GM19240 (cell line): Measurements from ENCODE around the gene TRAPPC2L.
"Not testable (repeated sequence)": the region's sequence is repeated elsewhere in the genome, so short reads cannot be mapped to it uniquely, and the experiment has no call there.

Source experiments
- DNase-seq: peaks from one replicate; pipeline ENCODE4 v3.0.0; 2011; ENCODE audit warnings: low spot score; ENCODE audit not compliant: insufficient read length

Gene TRAPPC2L

DNA sequence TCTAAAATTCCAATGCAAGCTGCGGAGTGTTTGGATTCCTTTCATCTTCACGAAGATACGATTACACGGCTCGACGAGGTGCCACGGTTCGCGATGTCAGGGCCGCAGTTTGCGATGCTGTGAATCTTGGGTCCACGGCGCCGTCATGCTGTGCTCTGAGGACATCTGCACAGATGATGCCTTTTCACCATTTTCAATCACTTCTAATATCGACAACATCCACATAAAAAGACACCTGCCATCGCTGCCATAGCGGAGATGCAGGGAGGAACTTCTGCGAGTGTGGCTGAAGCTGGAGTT is 38.4 kb upstream of the TRAPPC2L start:
- no peak for DNase-seq

DNA sequence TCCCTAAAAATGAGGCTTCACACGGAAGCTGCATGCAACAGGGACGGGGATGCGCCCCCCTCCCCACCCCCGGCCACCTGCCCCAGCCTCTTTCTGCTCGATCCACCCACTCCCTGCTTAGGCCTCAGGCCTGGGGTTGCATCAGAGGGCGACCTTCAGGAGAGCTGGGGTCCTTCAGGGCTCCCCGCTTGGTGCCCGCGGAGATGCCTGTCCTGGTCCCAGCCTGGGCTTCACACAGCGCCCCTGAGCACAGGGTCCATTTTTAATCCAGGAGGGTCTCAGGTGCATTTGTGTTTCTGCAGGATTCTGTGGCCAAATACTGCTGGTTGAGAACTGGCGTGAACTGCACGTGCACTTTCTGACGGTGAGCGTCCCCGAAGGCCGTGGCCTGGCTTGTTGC is 37.8 kb upstream of the TRAPPC2L start:
- no peak for DNase-seq

DNA sequence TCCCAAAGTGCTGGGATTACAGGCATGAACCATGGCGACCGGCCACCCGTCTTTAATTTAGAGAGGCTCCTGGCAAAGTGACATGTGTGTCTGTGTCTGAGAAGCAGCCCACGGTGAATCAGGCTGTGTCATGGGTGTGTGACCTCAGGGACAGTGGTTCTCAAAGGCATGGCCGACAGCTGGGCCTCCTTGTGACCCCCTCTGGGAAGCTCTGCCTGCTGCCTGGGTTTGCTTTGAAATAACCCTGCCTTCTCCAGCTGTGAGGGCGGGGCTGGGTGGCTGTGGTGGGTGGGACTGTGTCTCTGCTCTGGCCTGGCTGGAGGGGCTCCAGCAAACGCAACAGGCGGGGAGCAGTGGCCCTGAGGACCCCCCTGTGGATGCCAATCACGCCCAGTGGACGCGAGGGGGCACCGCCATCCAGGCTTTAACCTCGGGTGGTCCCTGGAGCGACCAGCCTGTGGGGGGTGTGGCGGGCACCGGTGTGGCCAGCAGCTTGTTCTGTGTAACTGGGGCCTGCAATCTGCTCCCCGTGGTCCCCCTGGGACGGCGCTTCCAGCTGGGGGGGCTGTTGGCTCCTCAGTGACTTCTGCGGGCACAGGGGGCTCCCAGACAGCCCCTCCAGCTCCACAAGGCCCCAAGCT is 36.4 kb upstream of the TRAPPC2L start:
- no peak for DNase-seq

DNA sequence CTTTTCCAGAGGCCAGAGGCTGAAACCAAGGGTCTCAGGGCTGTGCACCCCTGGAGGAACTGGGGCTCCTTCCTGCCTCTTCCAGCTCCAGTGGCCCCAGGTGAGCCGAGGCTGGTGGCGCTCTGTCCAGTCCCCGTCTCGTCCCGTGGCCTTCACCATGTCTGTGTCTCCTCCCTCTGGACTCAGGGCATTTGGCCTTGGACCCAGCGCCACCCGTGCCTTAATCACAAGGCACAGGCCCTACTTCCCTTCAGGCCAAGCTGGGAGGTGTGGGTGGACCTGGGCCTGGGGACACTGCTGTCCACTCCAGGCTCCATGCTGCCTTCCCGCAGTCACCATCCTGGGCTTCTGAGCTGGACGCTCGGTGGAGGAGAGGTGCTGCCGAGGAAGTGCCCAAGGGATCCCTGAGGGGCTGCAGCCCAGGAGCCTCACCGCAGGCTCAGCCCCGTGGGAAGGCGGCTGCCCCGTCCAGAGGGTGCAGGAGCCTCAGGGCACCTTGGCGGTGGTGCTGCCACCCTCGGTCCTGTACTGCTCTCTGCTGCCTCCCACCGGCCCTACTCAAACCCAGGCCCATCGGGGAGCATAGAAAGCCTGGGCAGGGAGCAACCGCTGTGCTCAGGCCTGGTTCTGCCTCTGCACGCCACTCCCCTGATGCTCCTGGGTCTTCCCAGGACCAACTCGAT is 35.6 kb upstream of the TRAPPC2L start:
- DNase-seq: no peak

DNA sequence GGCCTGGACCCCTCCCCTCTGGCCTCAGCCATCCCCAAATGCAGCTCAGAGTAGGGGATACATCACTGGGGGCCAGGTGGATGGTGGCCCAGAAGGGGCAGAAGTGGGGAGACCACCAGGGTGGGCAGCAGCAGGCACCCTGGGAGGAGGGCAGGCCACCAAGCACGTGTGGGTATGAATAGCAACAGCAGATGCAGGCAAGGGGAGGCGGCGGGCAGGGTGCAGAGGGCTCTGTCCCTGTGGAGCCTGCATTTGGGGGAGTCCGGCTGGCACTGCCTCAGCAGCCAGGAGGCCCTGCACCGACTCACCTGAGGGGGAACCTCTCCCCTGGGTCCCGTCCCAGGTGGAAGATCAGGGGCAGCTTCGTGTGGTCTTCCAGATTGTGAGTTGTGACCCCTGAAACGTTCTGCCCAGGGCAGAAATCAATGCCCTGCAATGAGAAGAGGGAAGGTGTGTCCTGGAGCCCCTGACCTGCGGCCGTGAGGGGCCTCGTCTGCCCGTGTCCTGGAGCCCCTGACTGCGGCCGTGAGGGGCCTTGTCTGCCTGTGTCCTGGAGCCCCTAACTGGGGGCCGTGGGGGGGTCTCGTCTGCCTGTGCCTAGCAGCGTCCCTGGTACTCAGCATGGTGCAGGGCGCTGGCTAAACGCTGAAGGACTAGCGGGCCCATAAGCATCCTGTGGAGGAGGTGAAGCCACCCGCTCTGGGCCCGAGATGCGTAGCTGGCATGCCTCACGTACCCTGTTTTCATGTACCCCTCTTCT is 34.5 kb upstream of the TRAPPC2L start:
- no peak for DNase-seq

DNA sequence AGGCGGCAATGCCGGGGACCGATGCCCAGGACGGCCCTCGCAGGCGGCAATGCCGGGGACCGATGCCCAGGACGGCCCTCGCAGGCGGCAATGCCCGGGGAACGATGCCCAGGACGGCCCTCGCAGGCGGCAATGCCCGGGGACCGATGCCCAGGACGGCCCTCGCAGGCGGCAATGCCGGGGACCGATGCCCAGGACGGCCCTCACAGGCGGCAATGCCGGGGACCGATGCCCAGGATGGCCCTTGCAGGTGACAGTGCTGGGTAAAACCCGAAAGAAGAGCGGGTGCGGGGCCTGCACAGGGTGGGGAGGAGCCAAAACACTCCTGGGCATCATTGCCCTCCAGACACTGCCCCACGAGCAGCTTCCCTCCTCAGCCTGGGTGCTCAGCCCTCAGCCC is 33.3 kb upstream of the TRAPPC2L start:
- not testable (repeated sequence) for DNase-seq

DNA sequence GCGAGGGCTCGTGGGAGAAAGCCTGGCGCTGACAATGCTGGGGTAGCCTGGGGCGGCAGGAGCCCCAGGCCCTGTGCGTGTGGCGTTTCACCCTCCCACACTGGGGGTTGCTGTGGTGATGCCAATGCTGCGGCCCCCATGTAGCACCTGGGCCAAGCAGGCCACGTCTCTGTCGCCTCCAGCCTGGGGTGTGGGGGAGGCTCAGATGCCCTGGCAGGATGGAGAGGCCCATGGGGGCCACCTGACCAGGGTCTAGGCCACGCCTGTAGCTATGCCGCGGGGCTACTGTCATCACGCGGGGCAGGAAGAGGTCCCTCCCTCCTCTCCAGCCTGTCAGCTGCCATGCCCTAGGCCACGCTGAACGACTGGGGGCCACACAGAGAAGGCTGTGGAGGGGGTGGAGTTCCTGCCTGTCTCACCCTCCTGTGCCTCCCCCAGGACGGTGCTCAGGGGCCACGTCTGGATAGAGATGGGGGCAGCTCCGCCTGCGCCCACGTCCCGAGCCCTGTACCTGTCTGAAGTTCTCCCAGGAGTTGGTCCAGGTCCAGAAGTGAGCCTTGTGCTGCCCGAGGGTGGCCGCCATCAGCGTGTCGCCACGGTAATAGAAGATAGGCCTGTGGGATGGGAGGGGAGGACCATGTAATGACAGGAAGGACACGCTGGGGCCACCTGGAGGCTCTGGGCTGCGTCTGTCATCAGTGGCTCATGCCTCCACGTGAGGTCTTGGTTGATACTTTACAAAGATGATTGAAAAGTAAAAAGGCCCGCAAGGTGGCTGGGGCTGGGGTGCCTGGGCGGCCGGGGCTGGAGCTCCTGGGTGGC is 32.5 kb upstream of the TRAPPC2L start:
- no peak for DNase-seq

DNA sequence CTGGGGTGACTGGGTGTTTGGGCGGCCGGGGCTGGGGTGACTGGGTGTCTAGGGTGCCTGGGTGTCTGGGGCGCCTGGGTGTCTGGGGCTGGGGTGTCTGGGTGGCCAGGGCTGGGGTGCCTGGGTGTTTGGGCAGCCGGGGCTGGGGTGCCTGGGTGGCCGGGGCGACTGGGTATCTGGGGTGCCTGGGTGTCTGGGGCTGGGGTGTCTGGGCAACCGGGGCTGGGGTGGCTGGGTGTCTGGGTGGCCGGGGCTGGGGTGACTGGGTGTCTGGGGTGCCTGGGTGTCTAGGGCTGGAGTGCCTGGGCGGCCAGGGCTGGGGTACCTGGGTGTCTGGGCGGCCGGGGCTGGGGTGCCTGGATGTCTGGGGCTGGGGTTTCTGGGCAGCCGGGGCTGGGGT is 31.8 kb upstream of the TRAPPC2L start:
- no peak for DNase-seq

DNA sequence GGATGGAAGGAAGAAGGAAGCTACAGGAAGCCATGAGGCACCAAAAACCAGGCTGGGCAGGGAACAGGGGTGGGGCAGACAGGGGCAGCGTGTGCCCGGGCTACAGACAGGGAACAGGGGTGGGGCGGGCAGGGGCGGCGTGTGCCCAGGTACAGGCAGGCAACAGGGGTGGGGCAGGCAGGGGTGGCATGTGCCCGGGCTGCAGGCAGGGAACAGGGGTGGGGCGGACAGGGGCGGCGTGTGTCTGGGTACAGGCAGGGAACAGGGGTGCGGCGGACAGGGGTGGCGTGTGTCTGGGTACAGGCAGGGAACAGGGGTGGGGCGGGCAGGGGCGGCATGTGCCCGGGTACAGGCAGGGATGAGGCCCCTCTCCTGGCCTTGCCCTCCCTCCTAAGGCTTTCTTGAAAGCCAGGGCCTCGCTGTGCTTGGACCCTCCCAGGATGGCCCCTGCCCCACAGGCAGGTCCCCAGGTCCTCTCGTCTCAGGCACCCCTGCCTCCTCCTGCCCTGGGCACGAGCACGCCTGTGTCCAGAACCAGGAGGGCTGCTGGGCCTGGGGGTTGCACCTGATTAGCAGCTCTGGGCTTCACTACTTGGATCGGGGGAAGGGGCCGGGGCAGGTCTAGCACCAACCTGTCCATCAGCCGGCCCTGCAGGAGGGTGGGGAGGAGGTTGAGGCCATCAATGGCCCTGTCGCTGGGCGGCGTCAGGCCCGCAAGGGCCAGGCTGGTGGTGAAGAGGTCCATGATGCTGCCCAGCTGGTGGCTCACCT is 30.7 kb upstream of the TRAPPC2L start:
- DNase-seq: no peak

DNA sequence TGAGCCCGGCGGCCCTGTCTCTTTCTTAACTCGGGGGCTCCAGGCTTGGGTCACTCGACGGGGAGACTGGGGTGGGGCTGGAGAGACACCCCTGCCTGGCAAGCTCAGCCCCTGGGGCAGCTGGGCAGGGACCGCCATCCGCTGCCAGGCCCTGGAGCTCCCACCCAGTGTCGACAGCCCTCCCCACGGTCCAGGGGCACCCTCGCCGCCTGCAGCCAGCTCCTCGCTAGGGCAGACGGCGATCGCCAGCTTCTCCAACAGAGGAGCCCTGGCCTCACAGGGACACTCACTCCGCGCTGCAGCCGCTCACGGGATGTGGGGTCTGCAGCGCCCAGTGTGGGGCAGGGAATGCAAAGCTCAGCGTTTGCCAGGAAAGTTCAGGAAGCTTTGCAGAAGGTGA is 29.2 kb upstream of the TRAPPC2L start:
- DNase-seq: no peak

DNA sequence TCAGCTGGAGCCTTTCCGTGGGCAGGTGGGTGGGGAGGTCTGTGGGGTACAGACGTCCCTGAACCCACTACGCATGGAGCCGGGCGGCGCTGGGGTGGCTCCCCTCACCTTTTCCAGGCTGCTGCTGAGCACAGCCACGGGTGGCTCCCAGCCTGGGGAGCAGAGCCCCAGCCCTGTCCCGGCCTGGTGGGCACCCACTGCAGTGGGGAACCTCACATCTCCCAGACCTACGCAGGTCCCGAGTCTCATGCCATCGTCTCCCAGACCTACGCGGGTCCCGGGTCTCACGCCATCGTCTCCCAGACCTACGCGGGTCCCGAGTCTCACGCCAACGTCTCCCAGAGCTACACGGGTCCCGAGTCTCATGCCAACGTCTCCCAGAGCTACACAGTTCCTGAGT is 28.2 kb upstream of the TRAPPC2L start:
- no peak for DNase-seq

DNA sequence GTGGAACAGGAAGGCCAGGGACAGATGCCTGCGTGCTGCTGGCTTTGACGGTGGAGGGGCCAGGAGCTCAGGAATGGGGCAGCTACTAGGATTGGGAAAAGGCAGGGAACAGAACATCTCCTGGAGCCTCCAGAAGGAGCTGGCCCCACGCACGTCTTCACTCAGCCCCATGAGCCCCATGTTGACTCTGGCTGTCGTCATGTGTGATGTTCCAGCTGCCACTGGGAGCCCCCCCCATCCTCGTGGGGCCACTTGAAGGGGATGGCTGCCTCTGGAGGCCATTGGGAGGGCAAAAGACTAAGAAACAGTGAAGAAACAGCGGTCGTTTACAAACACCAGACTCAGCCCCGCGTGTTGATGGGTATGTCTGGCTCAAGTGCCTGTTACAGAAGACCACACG is 26.7 kb upstream of the TRAPPC2L start:
- DNase-seq: no peak

DNA sequence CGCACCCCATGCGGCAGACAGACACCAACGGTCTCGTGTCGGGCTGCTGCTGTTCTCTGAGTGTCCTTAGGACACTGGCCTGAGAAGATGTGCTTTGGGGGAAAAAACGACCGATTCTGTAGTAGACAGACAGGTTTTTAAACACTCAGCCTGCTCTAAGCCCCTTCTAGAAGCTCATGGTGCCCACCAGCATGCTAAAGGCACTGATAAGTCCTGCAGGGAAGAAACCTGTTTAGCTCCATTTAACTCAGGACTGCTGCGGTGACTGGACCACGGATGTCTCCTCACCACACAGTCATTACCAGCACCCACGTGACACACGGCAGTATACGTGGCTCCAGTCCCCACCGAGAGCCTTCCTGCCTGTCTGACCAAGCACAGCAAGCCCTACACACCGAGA is 26.1 kb upstream of the TRAPPC2L start:
- DNase-seq: no peak

DNA sequence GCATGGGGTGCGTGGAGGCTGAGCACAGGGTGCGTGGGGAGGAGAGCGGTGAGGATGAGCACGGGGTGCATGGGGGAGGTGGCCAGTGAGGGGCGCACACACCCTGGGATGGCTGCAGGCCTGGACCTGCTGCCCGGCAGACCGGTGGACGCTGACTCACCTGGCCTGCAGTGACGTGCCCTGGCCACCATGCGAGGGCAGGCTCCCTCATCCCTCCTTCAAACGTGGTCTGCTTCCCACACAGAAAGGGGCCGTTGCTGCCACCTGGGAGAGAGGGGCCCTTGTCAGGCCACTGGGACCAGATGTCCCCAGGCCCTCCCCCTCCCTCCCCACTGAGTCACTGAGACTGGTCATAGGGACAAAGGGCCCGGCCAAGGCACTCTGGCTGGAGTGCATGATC is 25.1 kb upstream of the TRAPPC2L start:
- DNase-seq: no peak

DNA sequence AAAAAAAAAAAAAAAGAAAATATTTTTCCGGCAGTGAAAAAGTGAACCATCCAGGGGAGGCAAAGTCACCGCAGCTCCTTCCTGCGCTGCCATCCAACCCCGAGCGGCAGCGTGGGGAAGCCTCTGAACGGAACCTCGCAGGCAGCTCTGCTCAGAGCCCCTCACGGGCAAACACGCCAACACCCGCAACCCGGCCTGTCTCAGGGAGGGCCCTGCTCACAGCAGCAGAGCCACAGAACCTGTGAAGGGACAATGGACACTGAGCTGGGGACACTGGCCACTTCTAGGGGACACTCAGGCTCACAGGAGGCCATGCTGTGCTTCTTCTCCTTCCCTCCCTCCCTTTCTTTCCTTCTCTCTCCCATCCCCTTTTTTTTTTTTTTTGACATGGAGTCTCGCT is 23.8 kb upstream of the TRAPPC2L start:
- DNase-seq: no peak

DNA sequence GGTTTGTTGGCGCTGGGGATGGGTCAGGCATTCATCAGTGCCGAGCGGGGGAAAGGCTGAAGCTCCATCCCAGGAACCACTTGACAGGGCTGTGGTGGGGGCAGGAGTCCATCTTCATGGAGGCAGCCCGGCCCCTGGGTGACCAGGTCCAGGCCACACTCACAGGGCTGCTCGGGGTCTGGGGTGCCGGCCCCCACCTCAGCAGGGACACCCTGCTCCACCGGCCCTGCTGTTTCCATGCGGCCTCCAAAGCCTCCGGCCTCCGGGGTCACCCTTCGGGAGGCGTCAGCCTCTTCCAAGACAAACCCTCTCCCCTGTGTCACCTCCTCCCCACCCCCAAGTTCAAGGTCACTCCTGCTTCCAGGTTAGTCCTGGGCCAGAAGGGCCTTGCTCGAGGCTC is 22.3 kb upstream of the TRAPPC2L start:
- no peak for DNase-seq

DNA sequence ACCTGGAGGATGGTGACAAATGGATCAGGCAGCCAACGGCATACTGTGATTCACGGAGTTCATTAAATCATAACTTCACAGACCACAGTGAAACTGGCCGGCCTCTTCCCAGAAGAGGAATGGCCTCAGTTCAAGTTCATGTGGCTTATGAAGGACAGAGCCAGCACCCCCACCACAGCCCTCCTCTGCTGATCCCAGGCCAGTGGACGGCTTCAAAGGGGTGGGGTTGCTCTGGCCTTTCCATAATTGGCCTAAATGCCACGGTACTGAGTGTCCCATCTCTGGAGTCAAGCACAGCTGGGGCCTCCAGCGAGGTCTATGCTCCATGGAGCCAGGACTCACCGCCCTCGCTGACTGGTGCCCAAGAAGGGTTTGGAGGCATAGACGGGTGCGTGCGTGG is 21.5 kb upstream of the TRAPPC2L start:
- DNase-seq: no peak

DNA sequence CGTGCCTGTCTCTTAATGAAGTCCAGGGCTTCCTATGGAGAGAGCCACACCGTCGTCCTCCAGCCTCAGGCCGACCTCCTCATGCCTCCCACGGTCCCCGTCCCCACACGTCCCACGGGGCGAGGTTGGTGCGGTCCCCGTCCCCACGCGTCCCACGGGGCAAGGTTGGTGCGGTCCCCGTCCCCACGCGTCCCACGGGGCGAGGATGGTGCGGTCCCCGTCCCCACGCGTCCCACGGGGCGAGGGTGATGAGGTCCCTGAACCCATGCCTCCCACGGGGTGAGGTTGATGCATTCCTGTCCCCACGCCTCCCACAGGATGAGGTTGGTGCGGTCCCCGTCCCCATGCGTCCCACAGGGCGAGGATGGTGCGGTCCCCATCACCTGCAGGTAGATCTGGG is 21.1 kb upstream of the TRAPPC2L start:
- no peak for DNase-seq

DNA sequence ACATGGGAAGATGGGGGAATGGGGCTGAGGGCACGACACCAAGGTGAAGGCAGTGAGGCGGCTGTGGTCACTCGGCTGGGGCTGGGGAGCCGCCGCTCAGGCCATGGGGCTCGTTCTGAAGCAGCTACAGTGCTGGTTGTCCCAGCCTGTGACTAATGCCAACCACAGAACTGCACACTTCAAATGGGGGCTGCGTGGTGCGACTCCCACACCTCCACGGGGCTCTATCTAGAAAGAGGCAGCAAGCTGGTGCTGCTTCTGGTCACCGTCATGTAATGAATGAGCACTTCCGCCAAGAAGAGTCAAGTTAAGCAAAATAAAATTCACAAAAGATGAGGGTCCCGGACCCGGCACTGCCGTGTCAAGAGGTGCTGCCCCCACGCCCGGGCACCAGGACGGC is 20.1 kb upstream of the TRAPPC2L start:
- no peak for DNase-seq

DNA sequence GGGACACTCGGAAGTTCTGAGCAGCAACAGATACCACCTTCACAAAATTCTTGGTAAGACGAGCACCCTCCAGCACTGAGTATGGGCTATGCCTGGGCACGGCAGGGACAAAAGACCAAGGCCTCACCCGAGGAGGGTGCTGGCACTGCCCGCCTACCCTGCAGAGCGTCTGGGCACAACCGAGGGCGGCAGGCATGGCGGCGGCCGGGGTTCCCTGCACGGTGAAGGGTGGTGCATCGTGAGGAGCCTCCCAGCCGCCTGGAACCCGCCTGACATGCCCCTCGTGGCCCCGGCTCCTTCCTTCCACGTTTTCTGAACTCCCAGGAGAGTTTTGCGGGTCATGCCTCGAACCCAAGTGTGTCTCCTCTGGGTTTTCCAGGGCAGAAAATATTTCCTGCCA is 19.1 kb upstream of the TRAPPC2L start:
- DNase-seq: no peak

DNA sequence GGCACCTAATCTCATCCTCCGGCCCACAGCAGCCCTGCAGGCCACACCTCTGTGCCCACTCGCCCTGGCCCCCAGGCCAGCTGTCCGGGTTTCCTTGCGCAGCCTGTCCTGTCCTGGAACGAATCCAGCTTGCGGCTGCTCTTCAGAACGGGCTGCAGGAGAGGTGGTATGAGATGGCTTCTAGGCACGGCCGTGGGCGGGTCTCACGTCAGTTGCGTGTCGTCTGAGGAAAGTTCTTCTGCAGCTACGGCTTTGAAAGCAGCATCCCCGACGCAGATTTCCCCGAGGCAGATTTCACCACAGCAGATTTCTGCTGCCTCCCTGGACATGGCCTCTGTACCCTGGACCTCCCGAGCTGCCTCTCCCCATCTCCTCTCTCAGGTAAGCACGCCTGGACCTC is 18.4 kb upstream of the TRAPPC2L start:
- no peak for DNase-seq
